ENCODE measurements around the gene FADS2.

Gene FADS2

GRCh38 chr11:61907871-61908729, 80.0 kb downstream of the FADS2 start:
- no peak for DNase-seq

GRCh38 chr11:61908730-61909316, 80.7 kb downstream of the FADS2 start:
- no peak for DNase-seq

- no peak for DNase-seq
These were observed 82.4 kb downstream of the FADS2 start for GRCh38 chr11:61910187-61911127.

GRCh38 chr11:61911128-61911700, 83.1 kb downstream of the FADS2 start:
- DNase-seq: no peak

- DNase-seq: no peak
These were observed 83.8 kb downstream of the FADS2 start for GRCh38 chr11:61911701-61912529.

- DNase-seq: peak in 1 of 2 donors; percentile 67
These were observed 84.4 kb downstream of the FADS2 start for GRCh38 chr11:61912530-61912898.

GRCh38 chr11:61912991-61913698, 85.0 kb downstream of the FADS2 start:
- DNase-seq: no peak

- DNase-seq: no peak
These were observed 85.7 kb downstream of the FADS2 start for GRCh38 chr11:61913699-61914395.

GRCh38 chr11:61914471-61915171, 86.5 kb downstream of the FADS2 start:
- no peak for DNase-seq

- DNase-seq: no peak
These were observed 88.7 kb downstream of the FADS2 start for GRCh38 chr11:61916737-61917333.
